ENCODE measurements around the gene LDLRAD1. TPM values are rescaled to one million over a fixed set of nuclear protein-coding genes. Genes with fewer than 3 reads are reported as not detected.
"Not testable (repeated sequence)": the region's sequence is repeated elsewhere in the genome, so short reads cannot be mapped to it uniquely, and the experiment has no call there.

Gene LDLRAD1
- total RNA-seq, 6 donors from 2014 or later, result 0.46 to 27.4 (median 7.9) TPM

- ATAC-seq (ENCODE audit: low FRiP score in 2 of 2) (no peak), DNase-seq (no peak)
- no peak overlapping the region for H3K27ac ChIP-seq
- H3K36me3 ChIP-seq, result peaks cover 57 to 100% (median 79%) of the 10 kb centered on the region in 4 donors
- TF ChIP-seq POLR2AphosphoS5 (IDR thresholded peaks at IDR 0.05) (no peak), EP300 (IDR thresholded peaks at IDR 0.05) (no peak), POLR2A (IDR thresholded peaks at IDR 0.05) (no peak), CTCF (IDR thresholded peaks at IDR 0.05) (no peak)
- H3K9me3 ChIP-seq, result no peaks in the 10 kb centered on the region
- H3K4me1 ChIP-seq, result no peaks in the 10 kb centered on the region
- H3K4me3 ChIP-seq, result no peak overlapping the region
- no peaks in the 10 kb centered on the region for H3K27me3 ChIP-seq
Measured at GRCh38 chr1:54037476-54037875, 19.5 kb upstream of the LDLRAD1 start.

GRCh38 chr1:54028306-54029251 lies 10.6 kb upstream of the LDLRAD1 start:
- Histone ChIP-seq H3K27me3 (no peaks in the 10 kb centered on the region), H3K27ac (no peak overlapping the region), H3K4me3 (no peak overlapping the region), H3K36me3 (peaks cover 6 to 45% (median 26%) of the 10 kb centered on the region in 4 donors), H3K9me3 (no peaks in the 10 kb centered on the region), H3K4me1 (no peaks in the 10 kb centered on the region)
- TF ChIP-seq EP300 (IDR thresholded peaks at IDR 0.05), result no peak
- no peak for TF ChIP-seq POLR2A (IDR thresholded peaks at IDR 0.05)
- TF ChIP-seq POLR2AphosphoS5 (IDR thresholded peaks at IDR 0.05), result no peak
- no peak for TF ChIP-seq CTCF (IDR thresholded peaks at IDR 0.05)
- WGBS, 2 donors, result 90 to 97% methylated on average over 3 of the region's 3 CpGs
- no peak for ATAC-seq (ENCODE audit: low FRiP score in 2 of 2)
- no peak for DNase-seq

- no peaks in the 10 kb centered on the region for H3K27me3 ChIP-seq
- WGBS, 2 donors, result 84 to 85% methylated on average over 5 of the region's 5 CpGs
- no peaks in the 10 kb centered on the region for H3K9me3 ChIP-seq
- ATAC-seq (ENCODE audit: low FRiP score in 2 of 2) (no peak), DNase-seq (no peak)
- H3K36me3 ChIP-seq, result peaks cover 0 to 37% (median 20%) of the 10 kb centered on the region in 4 donors
- H3K4me3 ChIP-seq, result no peak overlapping the region
- no peaks in the 10 kb centered on the region for H3K4me1 ChIP-seq
- H3K27ac ChIP-seq, result no peak overlapping the region
- TF ChIP-seq CTCF (IDR thresholded peaks at IDR 0.05) (no peak), POLR2A (IDR thresholded peaks at IDR 0.05) (no peak), POLR2AphosphoS5 (IDR thresholded peaks at IDR 0.05) (no peak), EP300 (IDR thresholded peaks at IDR 0.05) (no peak)
Measured at GRCh38 chr1:54027848-54028247, 9.9 kb upstream of the LDLRAD1 start.

GRCh38 chr1:54024811-54025210 lies 6.8 kb upstream of the LDLRAD1 start:
- DNase-seq; H3K4me1 ChIP-seq; H3K27me3 ChIP-seq; H3K4me3 ChIP-seq; H3K9me3 ChIP-seq; H3K27ac ChIP-seq; ATAC-seq (ENCODE audit: low FRiP score in 2 of 2); H3K36me3 ChIP-seq: not testable (repeated sequence)
- WGBS, 2 donors, result 92 to 100% methylated on average over 1 of the region's 1 CpG

GRCh38 chr1:54024358-54024757 lies 6.4 kb upstream of the LDLRAD1 start:
- Histone ChIP-seq H3K4me3 (no peak overlapping the region), H3K4me1 (no peaks in the 10 kb centered on the region), H3K27me3 (no peaks in the 10 kb centered on the region), H3K36me3 (peaks cover 0 to 2% (median 0%) of the 10 kb centered on the region in 4 donors), H3K27ac (no peak overlapping the region), H3K9me3 (no peaks in the 10 kb centered on the region)
- ATAC-seq (ENCODE audit: low FRiP score in 2 of 2) (no peak), DNase-seq (no peak)
- 78 to 81% methylated on average over 2 of the region's 2 CpGs for WGBS, 2 donors
- no peak for TF ChIP-seq POLR2A (IDR thresholded peaks at IDR 0.05)

DNA sequence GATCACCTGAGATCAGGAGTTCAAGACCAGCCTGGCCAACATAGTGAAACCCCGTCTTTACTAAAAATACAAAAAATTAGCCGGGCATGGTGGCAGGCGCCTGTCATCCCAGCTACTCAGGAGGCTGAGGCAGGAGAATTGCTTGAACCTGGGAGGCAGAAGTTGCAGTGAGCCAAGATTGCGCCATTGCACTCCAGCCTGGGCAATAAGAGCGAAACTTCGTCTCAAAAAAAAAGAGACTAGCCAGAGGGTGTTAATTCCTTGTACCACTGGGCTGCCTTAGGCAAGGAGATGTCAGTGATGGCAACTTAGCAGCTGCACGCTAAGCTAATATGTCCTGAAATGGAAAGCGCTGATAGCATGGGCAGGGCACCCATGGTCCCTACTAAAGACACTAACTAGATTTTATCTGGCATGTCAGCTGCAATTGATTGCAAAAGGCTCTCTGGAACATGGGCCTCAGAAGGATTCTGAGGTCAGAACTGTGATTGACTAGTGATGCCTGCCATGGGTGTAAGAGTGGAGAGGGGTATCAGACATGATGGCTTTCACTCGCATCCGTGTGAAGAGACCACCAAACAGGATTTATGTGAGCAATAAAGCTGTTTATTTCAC lies 1.7 kb upstream of the LDLRAD1 start:
- not testable (repeated sequence) for H3K36me3 ChIP-seq; ATAC-seq (ENCODE audit: low FRiP score in 2 of 2); H3K4me3 ChIP-seq; H3K27ac ChIP-seq; H3K27me3 ChIP-seq; H3K9me3 ChIP-seq; DNase-seq; H3K4me1 ChIP-seq
- 86 to 90% methylated on average over 10 of the region's 10 CpGs for WGBS, 2 donors

Measured in upper lobe of left lung (tissue), 6 donors.